Activated effector memory CD4-positive, alpha-beta T cell treated with Interleukin-2 at 50 U/mL for 16 hours (primary cell): ENCODE measurements around the gene CILP.

Experiments
- DNase-seq: peaks from one replicate; pipeline ENCODE4 v3.0.0-alpha.2; 2020

The CILP gene

GRCh38 chr15:65223996-65224395 is 12.7 kb upstream of the CILP start:
- DNase-seq: no peak

GRCh38 chr15:65222891-65223290 is 11.6 kb upstream of the CILP start:
- no peak for DNase-seq

- no peak for DNase-seq
These were observed 10.4 kb upstream of the CILP start for GRCh38 chr15:65221697-65222096.

- DNase-seq: no peak
These were observed 7.9 kb upstream of the CILP start for GRCh38 chr15:65219137-65219536.

- no peak for DNase-seq
These were observed 6.5 kb upstream of the CILP start for GRCh38 chr15:65217526-65218482.

- no peak for DNase-seq
These were observed 4.2 kb upstream of the CILP start for GRCh38 chr15:65215496-65215895.

GRCh38 chr15:65214010-65214409 is 2.7 kb upstream of the CILP start:
- DNase-seq: no peak

- DNase-seq: no peak
These were observed 2.0 kb upstream of the CILP start for GRCh38 chr15:65213241-65213640.

- no peak for DNase-seq
These were observed 824 bp upstream of the CILP start for GRCh38 chr15:65212097-65212496.

GRCh38 chr15:65211482-65211982 is 259 bp upstream of the CILP start:
- no peak for DNase-seq

- DNase-seq: no peak
These were observed 1.3 kb downstream of the CILP start for GRCh38 chr15:65209701-65210643.

GRCh38 chr15:65208647-65209046 is 2.6 kb downstream of the CILP start:
- DNase-seq: no peak

- DNase-seq: no peak
These were observed 3.9 kb downstream of the CILP start for GRCh38 chr15:65207280-65207840.

- DNase-seq: no peak
These were observed 4.5 kb downstream of the CILP start for GRCh38 chr15:65206750-65207149.

- DNase-seq: no peak
These were observed 6.2 kb downstream of the CILP start for GRCh38 chr15:65204931-65205660.

- no peak for DNase-seq
These were observed 6.9 kb downstream of the CILP start for GRCh38 chr15:65204236-65204930.

GRCh38 chr15:65201918-65202317 is 9.4 kb downstream of the CILP start:
- DNase-seq: no peak

- no peak for DNase-seq
These were observed 12.7 kb downstream of the CILP start for GRCh38 chr15:65198571-65198970.

GRCh38 chr15:65197337-65197645 is 14.0 kb downstream of the CILP start:
- no peak for DNase-seq

GRCh38 chr15:65196637-65197336 is 14.5 kb downstream of the CILP start:
- no peak for DNase-seq

- DNase-seq: no peak
These were observed 15.7 kb downstream of the CILP start for GRCh38 chr15:65195548-65195923.
